WTC11 (cell line): ENCODE measurements around the gene ELMO3. TPM values are rescaled to one million over a fixed set of nuclear protein-coding genes. Genes with fewer than 3 reads are reported as not detected.

Experiments used
- ATAC-seq: fragments of 200-7000 bp; cut with Tn5 transposase; 2 replicates; pipeline ENCODE4 v1.10.0; 2021; ENCODE audit warnings: mild to moderate bottlenecking, moderate library complexity
- CTCF ChIA-PET: fragments of 300-600 bp; sonication (Branson Sonifier 250); formaldehyde crosslinking; loops from one replicate; lab custom pipeline; 2021; ENCODE audit warnings: antibody characterized with exemption; lab: Charles Lee
- POLR2A ChIA-PET: fragments of 350-600 bp; sonication (Branson Sonifier 250); formaldehyde crosslinking; loops from one replicate; lab custom pipeline; 2021; ENCODE audit warnings: antibody characterized with exemption; lab: Charles Lee
- DNase-seq: peaks from one replicate; pipeline ENCODE4 v3.0.0; 2021; ENCODE audit warnings: low spot score
- H3K27ac Mint-ChIP-seq: 2 replicates; pipeline ENCODE4 v1.8.0; 2021; ENCODE audit warnings: mixed read lengths
- H3K27me3 Mint-ChIP-seq: 2 replicates; pipeline ENCODE4 v1.8.0; 2021; ENCODE audit warnings: low read depth, mild to moderate bottlenecking, moderate library complexity, mixed read lengths
- H3K36me3 Mint-ChIP-seq: 2 replicates; pipeline ENCODE4 v1.8.0; 2021; ENCODE audit warnings: mixed read lengths
- H3K4me1 Mint-ChIP-seq: 2 replicates; pipeline ENCODE4 v1.8.0; 2022; ENCODE audit warnings: mixed read lengths
- H3K4me3 Mint-ChIP-seq: 2 replicates; pipeline ENCODE4 v1.8.0; 2021; ENCODE audit warnings: mild to moderate bottlenecking, moderate library complexity, mixed read lengths
- H3K9me3 Mint-ChIP-seq: 2 replicates; pipeline ENCODE4 v1.8.0; 2021; ENCODE audit warnings: mixed read lengths
- CREB1 ChIP-seq: sonication (generic); formaldehyde crosslinking; IDR thresholded peaks from 2 replicates; pipeline ENCODE4 v1.8.0; 2023; ENCODE audit warnings: mild to moderate bottlenecking, missing genetic modification reagents
- ELF4 ChIP-seq: sonication (generic); formaldehyde crosslinking; IDR thresholded peaks from 2 replicates; pipeline ENCODE4 v1.8.1; 2022; ENCODE audit warnings: low read depth, mild to moderate bottlenecking, moderate library complexity, missing genetic modification reagents
- ERG ChIP-seq: fragments of 250-450 bp; sonication (Bioruptor Pico); IDR thresholded peaks from 2 replicates; pipeline ENCODE4 v1.8.0; 2021; ENCODE audit warnings: mild to moderate bottlenecking
- ETV6 ChIP-seq: sonication (generic); formaldehyde crosslinking; IDR thresholded peaks from 2 replicates; pipeline ENCODE4 v1.8.1; 2022; ENCODE audit warnings: mild to moderate bottlenecking, missing genetic modification reagents
- GABPB1 ChIP-seq: sonication (generic); formaldehyde crosslinking; IDR thresholded peaks from 2 replicates; pipeline ENCODE4 v1.8.1; 2023; ENCODE audit warnings: mild to moderate bottlenecking, missing genetic modification reagents
- GTF2I ChIP-seq: fragments of 250-450 bp; sonication (Bioruptor Pico); conservative IDR thresholded peaks from 2 replicates; pipeline ENCODE4 v1.4.0; 2021; ENCODE audit warnings: mild to moderate bottlenecking
- JAZF1 ChIP-seq: fragments of 250-450 bp; sonication (Bioruptor Pico); IDR thresholded peaks from 2 replicates; pipeline ENCODE4 v1.9.0; 2021; ENCODE audit warnings: moderate library complexity, mild to moderate bottlenecking, inconsistent platforms
- JUN ChIP-seq: sonication (generic); formaldehyde crosslinking; IDR thresholded peaks from 2 replicates; pipeline ENCODE4 v1.8.0; 2023; ENCODE audit warnings: mild to moderate bottlenecking, missing genetic modification reagents
- MXD4 ChIP-seq: fragments of 250-450 bp; sonication (Bioruptor Pico); IDR thresholded peaks from 2 replicates; pipeline ENCODE4 v1.8.0; 2021; ENCODE audit warnings: mild to moderate bottlenecking, moderate library complexity, borderline replicate concordance
- NFATC4 ChIP-seq: fragments of 250-450 bp; sonication (Bioruptor Pico); IDR thresholded peaks from 2 replicates; pipeline ENCODE4 v1.9.0; 2021; ENCODE audit warnings: mild to moderate bottlenecking
- NR3C1 ChIP-seq: sonication (generic); formaldehyde crosslinking; conservative IDR thresholded peaks from 2 replicates; pipeline ENCODE4 v1.8.1; 2023; ENCODE audit warnings: low read depth, mild to moderate bottlenecking, missing genetic modification reagents
- PREB ChIP-seq: sonication (generic); formaldehyde crosslinking; IDR thresholded peaks from 2 replicates; pipeline ENCODE4 v1.8.1; 2022; ENCODE audit warnings: mild to moderate bottlenecking, missing genetic modification reagents, moderate library complexity, borderline replicate concordance
- TEAD1 ChIP-seq: sonication (generic); formaldehyde crosslinking; IDR thresholded peaks from 2 replicates; pipeline ENCODE4 v1.8.0; 2022; ENCODE audit warnings: mild to moderate bottlenecking, missing genetic modification reagents
- TP53 ChIP-seq: sonication (generic); formaldehyde crosslinking; IDR thresholded peaks from 2 replicates; pipeline ENCODE4 v1.8.1; 2023; ENCODE audit warnings: mild to moderate bottlenecking, missing genetic modification reagents
- ZNF121 ChIP-seq: sonication (generic); formaldehyde crosslinking; IDR thresholded peaks from 2 replicates; pipeline ENCODE4 v1.8.0; 2023; ENCODE audit warnings: missing genetic modification reagents
- ZNF232 ChIP-seq: sonication (generic); formaldehyde crosslinking; IDR thresholded peaks from 2 replicates; pipeline ENCODE4 v1.8.0; 2022; ENCODE audit warnings: mild to moderate bottlenecking, missing genetic modification reagents
- ZNF396 ChIP-seq: fragments of 250-450 bp; sonication (Bioruptor Pico); IDR thresholded peaks from 2 replicates; pipeline ENCODE4 v1.8.0; 2021; ENCODE audit warnings: mild to moderate bottlenecking, moderate library complexity, borderline replicate concordance
- ZNF512 ChIP-seq: sonication (generic); formaldehyde crosslinking; IDR thresholded peaks from 2 replicates; pipeline ENCODE4 v1.8.1; 2022; ENCODE audit warnings: missing genetic modification reagents, borderline replicate concordance
- total RNA-seq: library from RNA; stranded (reverse); gene quantifications from 3 replicates; pipeline ENCODE4 v1.2.3, GENCODE V29; 2021
- TF ChIP-seq, protein P1 (sequence below): sonication (generic); formaldehyde crosslinking; IDR thresholded peaks from 2 replicates; pipeline ENCODE4 v1.8.1; 2023; ENCODE audit warnings: mild to moderate bottlenecking, missing genetic modification reagents, moderate library complexity
- TF ChIP-seq, protein P2 (sequence below): sonication (generic); formaldehyde crosslinking; IDR thresholded peaks from 2 replicates; pipeline ENCODE4 v1.8.1; 2023; ENCODE audit warnings: mild to moderate bottlenecking, missing genetic modification reagents, moderate library complexity
- TF ChIP-seq, protein P3 (sequence below): sonication (generic); formaldehyde crosslinking; IDR thresholded peaks from 2 replicates; pipeline ENCODE4 v1.8.1; 2022; ENCODE audit warnings: low read depth, missing genetic modification reagents, borderline replicate concordance
- TF ChIP-seq, protein P4 (sequence below): sonication (generic); formaldehyde crosslinking; IDR thresholded peaks from 2 replicates; pipeline ENCODE4 v1.8.1; 2023; ENCODE audit warnings: mild to moderate bottlenecking, missing genetic modification reagents, borderline replicate concordance

Gene ELMO3
- total RNA-seq, 1 experiment from 2014 or later = 13.6 TPM

DNA sequence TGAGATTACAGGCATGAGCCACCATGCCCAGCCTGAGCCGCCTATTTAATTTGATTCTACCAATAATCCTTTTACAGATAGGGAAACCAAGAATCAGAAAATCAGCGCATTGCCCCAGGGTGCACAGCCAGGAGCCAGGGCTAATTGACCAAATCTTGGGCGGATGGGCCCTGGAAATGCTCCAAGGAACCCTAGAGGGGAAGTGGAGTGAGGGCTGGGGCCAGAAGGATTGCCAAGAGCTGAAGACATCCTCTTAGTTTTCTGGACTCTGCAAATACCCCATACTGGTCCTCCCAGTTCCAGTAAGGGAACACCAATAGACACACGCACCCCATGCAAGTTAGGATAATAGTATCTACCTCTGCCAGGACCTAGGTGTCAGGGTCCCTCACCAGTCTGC, 44.5 kb downstream of the ELMO3 start:
- peaks cover 32% of the 10 kb centered on the region for H3K4me1 Mint-ChIP-seq
- ChIA-PET POLR2A (no interaction called here), CTCF (no interaction called here)
- ATAC-seq (no peak), DNase-seq (no peak)
- H3K27me3 Mint-ChIP-seq = peaks cover 10% of the 10 kb centered on the region
- TF ChIP-seq, protein P1, sequence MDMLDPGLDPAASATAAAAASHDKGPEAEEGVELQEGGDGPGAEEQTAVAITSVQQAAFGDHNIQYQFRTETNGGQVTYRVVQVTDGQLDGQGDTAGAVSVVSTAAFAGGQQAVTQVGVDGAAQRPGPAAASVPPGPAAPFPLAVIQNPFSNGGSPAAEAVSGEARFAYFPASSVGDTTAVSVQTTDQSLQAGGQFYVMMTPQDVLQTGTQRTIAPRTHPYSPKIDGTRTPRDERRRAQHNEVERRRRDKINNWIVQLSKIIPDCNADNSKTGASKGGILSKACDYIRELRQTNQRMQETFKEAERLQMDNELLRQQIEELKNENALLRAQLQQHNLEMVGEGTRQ (CRISPR knock-in tag) = no peak
- TF ChIP-seq NFATC4 = no peak
- no peak for TF ChIP-seq ETV6
- TF ChIP-seq ELF4 = no peak
- no peak for TF ChIP-seq ZNF232 (CRISPR knock-in tag)
- TF ChIP-seq ZNF512 (CRISPR knock-in tag) = no peak
- TF ChIP-seq NR3C1 (CRISPR knock-in tag) = no peak
- no peak for TF ChIP-seq ERG (CRISPR knock-in tag)
- TF ChIP-seq, protein P2, sequence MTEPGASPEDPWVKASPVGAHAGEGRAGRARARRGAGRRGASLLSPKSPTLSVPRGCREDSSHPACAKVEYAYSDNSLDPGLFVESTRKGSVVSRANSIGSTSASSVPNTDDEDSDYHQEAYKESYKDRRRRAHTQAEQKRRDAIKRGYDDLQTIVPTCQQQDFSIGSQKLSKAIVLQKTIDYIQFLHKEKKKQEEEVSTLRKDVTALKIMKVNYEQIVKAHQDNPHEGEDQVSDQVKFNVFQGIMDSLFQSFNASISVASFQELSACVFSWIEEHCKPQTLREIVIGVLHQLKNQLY (CRISPR knock-in tag) = no peak
- TF ChIP-seq GABPB1 = no peak
- no peak for TF ChIP-seq TP53 (CRISPR knock-in tag)
- no peak for TF ChIP-seq JUN (CRISPR knock-in tag)
- TF ChIP-seq ZNF121 (CRISPR knock-in tag) = no peak
- no peak for TF ChIP-seq ZNF396
- no peak overlapping the region for H3K4me3 Mint-ChIP-seq
- no peak overlapping the region; the same call in 1 of the 2 replicates for H3K27ac Mint-ChIP-seq
- H3K36me3 Mint-ChIP-seq = peaks cover 4% of the 10 kb centered on the region; the same call in 1 of the 2 replicates
- no peaks in the 10 kb centered on the region for H3K9me3 Mint-ChIP-seq

DNA sequence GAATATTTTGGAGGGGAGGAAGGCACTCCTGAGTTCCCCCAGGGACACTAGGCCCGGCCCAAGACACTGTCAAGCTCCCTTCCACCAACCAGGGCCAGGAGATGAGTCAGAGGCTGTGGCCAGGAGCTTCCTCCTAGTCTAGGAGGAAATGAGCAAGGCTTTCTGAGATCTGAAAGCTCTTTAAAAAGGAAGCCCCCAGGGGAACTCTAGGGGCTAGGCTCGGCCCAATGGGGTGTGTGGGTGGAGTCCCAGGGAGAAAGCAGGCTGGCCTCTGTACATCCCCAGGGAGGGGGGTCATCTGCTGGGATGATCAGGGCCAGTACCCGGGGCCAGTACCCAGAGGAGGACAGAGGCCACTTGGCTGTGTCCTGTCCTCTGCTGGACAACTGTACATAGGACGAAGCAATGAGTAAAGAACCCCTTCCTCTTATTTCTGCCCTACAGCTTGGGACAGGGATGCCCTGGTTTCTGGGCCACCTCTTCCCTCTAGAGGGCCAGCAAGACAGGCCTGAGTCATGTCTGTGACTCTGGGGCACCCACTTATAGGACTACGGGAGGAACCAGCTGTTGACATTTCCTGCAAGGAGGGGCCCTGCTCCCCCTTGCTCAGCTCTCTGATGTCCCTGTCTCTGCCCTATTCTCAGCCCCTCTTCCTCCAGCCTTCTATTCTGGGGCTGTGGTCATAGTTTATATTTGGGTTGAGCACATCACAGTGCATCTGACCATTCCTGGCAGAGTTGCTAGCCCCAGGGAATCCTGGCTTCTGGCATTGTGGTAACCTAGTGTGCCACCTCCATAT, 45.7 kb downstream of the ELMO3 start:
- no peak for ATAC-seq
- CTCF ChIA-PET = interaction anchor here (1.0 to 4.8 kb wide), 4 partner anchors 8 to 46 kb away, joined by 3 to 55 read pairs (median 40); partner anchors contain the start of genes ELMO3 and TMEM208
- TF ChIP-seq JAZF1 (CRISPR knock-in tag) (no peak), CREB1 (CRISPR knock-in tag) (no peak), GABPB1 (no peak), MXD4 (CRISPR knock-in tag) (no peak), PREB (CRISPR knock-in tag) (no peak), GTF2I (CRISPR knock-in tag) (no peak), TEAD1 (CRISPR knock-in tag) (no peak)
- TF ChIP-seq, protein P3, sequence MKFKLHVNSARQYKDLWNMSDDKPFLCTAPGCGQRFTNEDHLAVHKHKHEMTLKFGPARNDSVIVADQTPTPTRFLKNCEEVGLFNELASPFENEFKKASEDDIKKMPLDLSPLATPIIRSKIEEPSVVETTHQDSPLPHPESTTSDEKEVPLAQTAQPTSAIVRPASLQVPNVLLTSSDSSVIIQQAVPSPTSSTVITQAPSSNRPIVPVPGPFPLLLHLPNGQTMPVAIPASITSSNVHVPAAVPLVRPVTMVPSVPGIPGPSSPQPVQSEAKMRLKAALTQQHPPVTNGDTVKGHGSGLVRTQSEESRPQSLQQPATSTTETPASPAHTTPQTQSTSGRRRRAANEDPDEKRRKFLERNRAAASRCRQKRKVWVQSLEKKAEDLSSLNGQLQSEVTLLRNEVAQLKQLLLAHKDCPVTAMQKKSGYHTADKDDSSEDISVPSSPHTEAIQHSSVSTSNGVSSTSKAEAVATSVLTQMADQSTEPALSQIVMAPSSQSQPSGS (CRISPR knock-in tag) = no peak
- TF ChIP-seq, protein P2 (CRISPR knock-in tag) = no peak
- TF ChIP-seq, protein P4, sequence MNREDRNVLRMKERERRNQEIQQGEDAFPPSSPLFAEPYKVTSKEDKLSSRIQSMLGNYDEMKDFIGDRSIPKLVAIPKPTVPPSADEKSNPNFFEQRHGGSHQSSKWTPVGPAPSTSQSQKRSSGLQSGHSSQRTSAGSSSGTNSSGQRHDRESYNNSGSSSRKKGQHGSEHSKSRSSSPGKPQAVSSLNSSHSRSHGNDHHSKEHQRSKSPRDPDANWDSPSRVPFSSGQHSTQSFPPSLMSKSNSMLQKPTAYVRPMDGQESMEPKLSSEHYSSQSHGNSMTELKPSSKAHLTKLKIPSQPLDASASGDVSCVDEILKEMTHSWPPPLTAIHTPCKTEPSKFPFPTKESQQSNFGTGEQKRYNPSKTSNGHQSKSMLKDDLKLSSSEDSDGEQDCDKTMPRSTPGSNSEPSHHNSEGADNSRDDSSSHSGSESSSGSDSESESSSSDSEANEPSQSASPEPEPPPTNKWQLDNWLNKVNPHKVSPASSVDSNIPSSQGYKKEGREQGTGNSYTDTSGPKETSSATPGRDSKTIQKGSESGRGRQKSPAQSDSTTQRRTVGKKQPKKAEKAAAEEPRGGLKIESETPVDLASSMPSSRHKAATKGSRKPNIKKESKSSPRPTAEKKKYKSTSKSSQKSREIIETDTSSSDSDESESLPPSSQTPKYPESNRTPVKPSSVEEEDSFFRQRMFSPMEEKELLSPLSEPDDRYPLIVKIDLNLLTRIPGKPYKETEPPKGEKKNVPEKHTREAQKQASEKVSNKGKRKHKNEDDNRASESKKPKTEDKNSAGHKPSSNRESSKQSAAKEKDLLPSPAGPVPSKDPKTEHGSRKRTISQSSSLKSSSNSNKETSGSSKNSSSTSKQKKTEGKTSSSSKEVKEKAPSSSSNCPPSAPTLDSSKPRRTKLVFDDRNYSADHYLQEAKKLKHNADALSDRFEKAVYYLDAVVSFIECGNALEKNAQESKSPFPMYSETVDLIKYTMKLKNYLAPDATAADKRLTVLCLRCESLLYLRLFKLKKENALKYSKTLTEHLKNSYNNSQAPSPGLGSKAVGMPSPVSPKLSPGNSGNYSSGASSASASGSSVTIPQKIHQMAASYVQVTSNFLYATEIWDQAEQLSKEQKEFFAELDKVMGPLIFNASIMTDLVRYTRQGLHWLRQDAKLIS (CRISPR knock-in tag) = no peak

More for the DNA sequence above, 45.7 kb downstream of the ELMO3 start:
- peaks cover 36% of the 10 kb centered on the region for H3K4me1 Mint-ChIP-seq
- DNase-seq = no peak
- peak overlapping the region; percentile 82 for H3K27ac Mint-ChIP-seq
- POLR2A ChIA-PET = no interaction called here
- H3K36me3 Mint-ChIP-seq = no peaks in the 10 kb centered on the region
- no peaks in the 10 kb centered on the region for H3K9me3 Mint-ChIP-seq
- H3K4me3 Mint-ChIP-seq = peak overlapping the region; percentile 89
- H3K27me3 Mint-ChIP-seq = peaks cover 19% of the 10 kb centered on the region
